GM21423 (cell line): ENCODE data around the gene CCDC54.
"Not testable (repeated sequence)": the region's sequence is repeated elsewhere in the genome, so short reads cannot be mapped to it uniquely, and the experiment has no call there.

ENCODE experiments used
- ATAC-seq: cut with Tn5 transposase; IDR thresholded peaks from one replicate; pipeline ENCODE4 v1.9.1; 2021; ENCODE audit warnings: mild to moderate bottlenecking, moderate library complexity; ENCODE audit not compliant: unreplicated experiment

Gene CCDC54

GRCh38 chr3:107377151-107377550 lies at the start of gene CCDC54:
CCDC54 (plus strand) TSS chr3:107377439; CDS start chr3:107377588, 149 bp downstream.
- no peak for ATAC-seq

GRCh38 chr3:107328069-107328468 lies 49.2 kb upstream of the CCDC54 start:
- ATAC-seq = no peak

GRCh38 chr3:107329088-107329487 lies 48.2 kb upstream of the CCDC54 start:
- ATAC-seq = no peak

- ATAC-seq = not testable (repeated sequence)
Measured at GRCh38 chr3:107339690-107340089, 37.5 kb upstream of the CCDC54 start.

GRCh38 chr3:107344722-107345121 lies 32.5 kb upstream of the CCDC54 start:
- no peak for ATAC-seq

GRCh38 chr3:107345822-107346405 lies 31.3 kb upstream of the CCDC54 start:
- ATAC-seq = no peak

GRCh38 chr3:107346564-107346963 lies 30.7 kb upstream of the CCDC54 start:
- no peak for ATAC-seq

- no peak for ATAC-seq
Measured at GRCh38 chr3:107347751-107348150, 29.5 kb upstream of the CCDC54 start.

GRCh38 chr3:107356706-107357105 lies 20.5 kb upstream of the CCDC54 start:
- ATAC-seq = no peak

- ATAC-seq = no peak
Measured at GRCh38 chr3:107361633-107362032, 15.6 kb upstream of the CCDC54 start.

- no peak for ATAC-seq
Measured at GRCh38 chr3:107365051-107365450, 12.2 kb upstream of the CCDC54 start.

- ATAC-seq = no peak
Measured at GRCh38 chr3:107366766-107367165, 10.5 kb upstream of the CCDC54 start.

- ATAC-seq = no peak
Measured at GRCh38 chr3:107367353-107367752, 9.9 kb upstream of the CCDC54 start.

- ATAC-seq = no peak
Measured at GRCh38 chr3:107368654-107369398, 8.4 kb upstream of the CCDC54 start.

GRCh38 chr3:107369791-107370190 lies 7.4 kb upstream of the CCDC54 start:
- no peak for ATAC-seq

GRCh38 chr3:107370907-107371306 lies 6.3 kb upstream of the CCDC54 start:
- ATAC-seq = no peak

GRCh38 chr3:107372506-107372905 lies 4.7 kb upstream of the CCDC54 start:
- no peak for ATAC-seq

- no peak for ATAC-seq
Measured at GRCh38 chr3:107373896-107374295, 3.3 kb upstream of the CCDC54 start.

GRCh38 chr3:107375682-107376081 lies 1.6 kb upstream of the CCDC54 start:
- no peak for ATAC-seq

- no peak for ATAC-seq
Measured at GRCh38 chr3:107382631-107383030, 5.4 kb downstream of the CCDC54 start.

- ATAC-seq = no peak
Measured at GRCh38 chr3:107384428-107384827, 7.2 kb downstream of the CCDC54 start.

- no peak for ATAC-seq
Measured at GRCh38 chr3:107384907-107385306, 7.7 kb downstream of the CCDC54 start.

GRCh38 chr3:107387555-107387954 lies 10.3 kb downstream of the CCDC54 start:
- no peak for ATAC-seq
